ENCODE measurements around the gene KDM1B.

The KDM1B gene

DNA sequence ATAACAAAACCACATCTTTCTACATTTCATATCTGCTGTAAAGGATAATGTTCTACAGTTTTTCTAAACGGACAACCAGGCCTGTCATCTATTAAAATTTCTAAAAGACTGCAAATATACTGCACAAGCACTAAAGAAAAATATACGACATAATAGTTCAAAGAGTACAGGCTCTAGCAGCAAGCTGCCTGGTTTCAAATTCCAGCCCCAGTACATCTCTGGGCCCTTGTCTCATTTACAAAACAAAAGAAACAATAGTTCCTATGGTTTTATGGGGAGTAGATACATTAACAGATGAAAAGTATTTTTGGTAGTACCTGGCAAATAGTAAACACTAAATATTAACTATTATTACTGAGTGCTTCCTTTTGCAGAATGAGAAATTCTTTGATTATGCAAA is 85.0 kb downstream of the KDM1B start:
- Histone ChIP-seq H3K36me3 (ENCODE audit: control insufficient read depth, insufficient read depth, low read length) (peaks cover 17% of the 10 kb centered on the region), H3K4me3 (ENCODE audit: insufficient read depth, low read depth, low read length, poor library complexity, severe bottlenecking) (no peak overlapping the region), H3K9me3 (ENCODE audit: control insufficient read depth, low read length) (no peaks in the 10 kb centered on the region), H3K27ac (ENCODE audit: insufficient read depth, low read length, poor library complexity, severe bottlenecking) (no peak overlapping the region), H3K4me1 (ENCODE audit: control insufficient read depth, insufficient read depth, low read length, poor library complexity, severe bottlenecking) (peaks cover 3% of the 10 kb centered on the region), H3K27me3 (replicated peaks; ENCODE audit: control insufficient read depth, insufficient read depth, low read length, poor library complexity, severe bottlenecking) (no peaks in the 10 kb centered on the region)
- no peak for DNase-seq

DNA sequence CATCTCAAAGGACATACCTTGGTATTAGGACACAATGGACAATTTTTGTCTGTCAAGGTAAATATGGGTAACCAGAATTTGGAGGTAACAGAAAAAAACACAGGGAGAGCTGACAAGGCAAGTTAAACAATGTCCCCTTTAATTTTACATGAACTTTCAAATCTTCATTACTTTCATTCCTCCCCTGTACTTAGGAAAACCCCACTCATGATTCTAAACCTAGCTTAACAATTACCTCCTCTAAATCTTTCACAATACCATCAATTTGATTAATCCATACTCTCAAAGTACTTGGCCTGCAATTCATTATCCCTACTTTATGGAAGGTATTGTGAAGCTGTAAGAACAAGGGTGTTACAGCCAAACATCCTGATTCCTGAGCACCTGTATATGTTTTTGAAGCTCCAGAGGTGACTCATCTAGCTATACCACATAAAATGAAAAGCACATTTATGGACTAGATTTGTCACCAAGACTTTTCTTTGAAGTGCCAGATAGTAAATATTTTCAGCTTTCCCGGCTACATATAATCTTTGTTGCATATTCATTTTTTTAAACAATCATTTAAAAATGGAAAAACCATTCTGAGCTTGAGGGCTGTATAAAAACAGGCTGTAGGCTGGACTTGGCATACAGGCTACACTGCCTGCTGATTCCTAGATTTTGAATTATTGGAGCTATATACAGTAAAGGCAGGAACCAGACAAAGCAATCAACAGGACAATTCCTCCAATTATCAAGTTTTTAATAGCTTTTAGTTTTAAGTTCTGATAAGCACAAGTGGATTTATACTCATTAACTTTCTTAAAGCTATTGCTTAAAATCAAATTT is 86.2 kb downstream of the KDM1B start:
- H3K27ac ChIP-seq (ENCODE audit: insufficient read depth, low read length, poor library complexity, severe bottlenecking), result no peak overlapping the region
- H3K9me3 ChIP-seq (ENCODE audit: control insufficient read depth, low read length), result no peaks in the 10 kb centered on the region
- H3K36me3 ChIP-seq (ENCODE audit: control insufficient read depth, insufficient read depth, low read length), result peaks cover 20% of the 10 kb centered on the region
- no peak overlapping the region for H3K4me3 ChIP-seq (ENCODE audit: insufficient read depth, low read depth, low read length, poor library complexity, severe bottlenecking)
- DNase-seq, result no peak
- peaks cover 3% of the 10 kb centered on the region for H3K4me1 ChIP-seq (ENCODE audit: control insufficient read depth, insufficient read depth, low read length, poor library complexity, severe bottlenecking)
- H3K27me3 ChIP-seq (replicated peaks; ENCODE audit: control insufficient read depth, insufficient read depth, low read length, poor library complexity, severe bottlenecking), result no peaks in the 10 kb centered on the region

DNA sequence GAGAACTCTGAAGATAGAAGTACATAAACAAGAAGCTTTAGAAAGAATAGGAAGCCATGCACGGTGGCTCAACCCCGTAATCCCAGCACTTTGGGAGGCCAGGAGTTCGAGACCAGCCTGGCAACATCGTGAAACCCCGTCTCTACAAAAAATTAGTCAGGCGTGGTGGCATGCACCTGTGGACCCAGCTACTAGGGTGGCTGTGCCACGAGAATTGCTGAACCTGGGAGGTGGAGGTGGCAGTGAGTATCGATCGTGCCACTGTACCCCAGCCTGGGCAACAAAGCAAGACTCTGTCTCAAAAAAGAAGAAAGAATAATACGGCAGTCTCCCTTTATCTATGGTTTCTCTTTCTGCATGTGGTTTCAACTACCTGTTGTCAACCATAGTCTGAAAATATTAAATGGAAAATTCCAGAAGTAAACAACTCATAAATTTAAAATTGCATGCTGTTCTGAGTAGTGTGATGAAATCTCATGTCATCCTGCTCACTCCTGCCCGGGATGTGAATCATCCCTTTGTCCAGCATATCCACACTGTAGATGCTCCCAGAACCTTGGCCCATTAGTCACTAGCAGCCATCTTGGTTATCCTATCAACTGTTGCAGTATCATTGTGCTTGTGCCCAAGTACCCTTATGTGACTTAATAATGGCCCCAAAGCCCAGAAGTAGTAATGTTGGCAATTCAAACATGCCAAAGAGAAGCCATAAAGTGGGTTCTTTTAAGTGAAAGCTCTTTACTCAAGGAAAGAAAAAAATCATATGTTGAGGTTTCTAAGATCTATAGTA is 87.0 kb downstream of the KDM1B start:
- Histone ChIP-seq H3K4me1 (ENCODE audit: control insufficient read depth, insufficient read depth, low read length, poor library complexity, severe bottlenecking) (peaks cover 3% of the 10 kb centered on the region), H3K9me3 (ENCODE audit: control insufficient read depth, low read length) (no peaks in the 10 kb centered on the region), H3K27ac (ENCODE audit: insufficient read depth, low read length, poor library complexity, severe bottlenecking) (no peak overlapping the region), H3K36me3 (ENCODE audit: control insufficient read depth, insufficient read depth, low read length) (peaks cover 20% of the 10 kb centered on the region), H3K27me3 (replicated peaks; ENCODE audit: control insufficient read depth, insufficient read depth, low read length, poor library complexity, severe bottlenecking) (no peaks in the 10 kb centered on the region), H3K4me3 (ENCODE audit: insufficient read depth, low read depth, low read length, poor library complexity, severe bottlenecking) (no peak overlapping the region)
- no peak for DNase-seq

DNA sequence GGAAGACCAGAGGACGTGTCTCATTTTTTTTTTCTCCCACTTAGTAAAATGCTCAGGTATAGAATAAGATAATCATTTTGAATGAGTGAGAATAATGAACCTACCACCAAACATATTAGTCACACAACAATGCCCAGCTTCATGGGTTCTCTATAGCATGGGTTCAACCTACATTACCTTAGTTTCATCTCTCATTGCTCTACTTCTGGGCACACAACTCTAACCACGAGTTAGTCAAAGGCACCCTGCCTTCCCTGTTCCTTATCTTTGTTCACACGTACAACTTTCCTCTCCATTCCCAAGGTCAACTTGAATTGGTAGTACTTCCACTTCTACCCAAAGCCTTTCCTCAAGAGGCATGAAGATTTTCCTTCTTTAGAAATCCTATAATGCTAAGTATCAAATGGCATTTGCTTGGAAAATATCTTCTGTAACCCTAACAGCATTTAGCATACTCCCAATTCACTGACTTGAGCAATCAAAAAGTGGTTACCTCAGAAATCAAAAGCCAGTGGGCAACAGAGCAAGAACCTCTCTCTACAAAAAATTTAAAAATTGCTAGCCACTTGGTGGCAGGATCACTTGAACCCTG is 88.2 kb downstream of the KDM1B start:
- H3K9me3 ChIP-seq (ENCODE audit: control insufficient read depth, low read length), result no peaks in the 10 kb centered on the region
- H3K27ac ChIP-seq (ENCODE audit: insufficient read depth, low read length, poor library complexity, severe bottlenecking), result no peak overlapping the region
- H3K4me3 ChIP-seq (ENCODE audit: insufficient read depth, low read depth, low read length, poor library complexity, severe bottlenecking), result no peak overlapping the region
- DNase-seq, result no peak
- peaks cover 3% of the 10 kb centered on the region for H3K4me1 ChIP-seq (ENCODE audit: control insufficient read depth, insufficient read depth, low read length, poor library complexity, severe bottlenecking)
- H3K36me3 ChIP-seq (ENCODE audit: control insufficient read depth, insufficient read depth, low read length), result peaks cover 25% of the 10 kb centered on the region
- no peaks in the 10 kb centered on the region for H3K27me3 ChIP-seq (replicated peaks; ENCODE audit: control insufficient read depth, insufficient read depth, low read length, poor library complexity, severe bottlenecking)

- no peaks in the 10 kb centered on the region for H3K27me3 ChIP-seq (replicated peaks; ENCODE audit: control insufficient read depth, insufficient read depth, low read length, poor library complexity, severe bottlenecking)
- H3K9me3 ChIP-seq (ENCODE audit: control insufficient read depth, low read length), result no peaks in the 10 kb centered on the region
- no peak for DNase-seq
- no peak overlapping the region for H3K27ac ChIP-seq (ENCODE audit: insufficient read depth, low read length, poor library complexity, severe bottlenecking)
- H3K4me3 ChIP-seq (ENCODE audit: insufficient read depth, low read depth, low read length, poor library complexity, severe bottlenecking), result no peak overlapping the region
- H3K4me1 ChIP-seq (ENCODE audit: control insufficient read depth, insufficient read depth, low read length, poor library complexity, severe bottlenecking), result peaks cover 3% of the 10 kb centered on the region
- H3K36me3 ChIP-seq (ENCODE audit: control insufficient read depth, insufficient read depth, low read length), result peaks cover 33% of the 10 kb centered on the region
Measured at GRCh38 chr6:18244251-18244650, 89.0 kb downstream of the KDM1B start.

DNA sequence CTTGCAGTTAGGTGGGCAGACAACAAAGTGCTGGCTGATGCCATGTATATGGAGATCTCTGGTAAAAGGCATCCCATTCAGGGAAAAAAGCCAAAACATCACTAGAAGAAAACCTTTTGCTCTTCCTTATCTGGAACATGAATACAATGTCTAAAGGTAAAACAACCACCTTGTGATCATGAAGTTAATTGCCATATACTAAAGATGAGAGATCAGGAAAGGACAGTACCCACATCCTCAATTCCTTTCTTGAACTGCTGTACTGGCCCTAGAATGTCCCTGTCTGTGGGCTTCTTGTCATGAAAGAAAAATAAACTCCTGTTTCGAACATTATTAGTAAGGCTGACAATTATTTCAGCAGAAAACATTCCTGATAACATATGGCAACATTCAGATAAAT is 89.9 kb downstream of the KDM1B start:
- Histone ChIP-seq H3K27ac (ENCODE audit: insufficient read depth, low read length, poor library complexity, severe bottlenecking) (no peak overlapping the region), H3K36me3 (ENCODE audit: control insufficient read depth, insufficient read depth, low read length) (peaks cover 35% of the 10 kb centered on the region), H3K4me1 (ENCODE audit: control insufficient read depth, insufficient read depth, low read length, poor library complexity, severe bottlenecking) (peaks cover 3% of the 10 kb centered on the region), H3K4me3 (ENCODE audit: insufficient read depth, low read depth, low read length, poor library complexity, severe bottlenecking) (no peak overlapping the region), H3K9me3 (ENCODE audit: control insufficient read depth, low read length) (no peaks in the 10 kb centered on the region), H3K27me3 (replicated peaks; ENCODE audit: control insufficient read depth, insufficient read depth, low read length, poor library complexity, severe bottlenecking) (no peaks in the 10 kb centered on the region)
- DNase-seq, result no peak

DNA sequence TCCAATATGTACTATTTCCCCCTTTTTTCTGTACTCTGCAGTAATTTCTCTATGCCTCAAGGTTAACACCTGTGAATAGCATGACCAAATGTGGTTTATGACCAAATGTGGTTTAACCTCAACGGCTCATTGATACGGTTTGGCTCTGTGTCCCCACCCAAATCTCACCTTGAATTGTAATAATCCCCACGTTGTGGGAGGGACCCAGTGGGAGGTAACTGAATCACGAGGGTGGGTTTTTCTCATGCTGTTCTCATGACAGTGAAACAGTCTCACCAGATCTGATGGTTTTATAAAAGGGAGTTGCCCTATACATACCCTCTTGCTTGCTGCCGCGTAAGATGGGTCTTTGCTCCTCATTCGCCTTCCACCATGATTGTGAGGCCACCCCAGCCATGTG is 90.4 kb downstream of the KDM1B start:
- peaks cover 35% of the 10 kb centered on the region for H3K36me3 ChIP-seq (ENCODE audit: control insufficient read depth, insufficient read depth, low read length)
- H3K4me3 ChIP-seq (ENCODE audit: insufficient read depth, low read depth, low read length, poor library complexity, severe bottlenecking), result no peak overlapping the region
- H3K4me1 ChIP-seq (ENCODE audit: control insufficient read depth, insufficient read depth, low read length, poor library complexity, severe bottlenecking), result peaks cover 3% of the 10 kb centered on the region
- no peak overlapping the region for H3K27ac ChIP-seq (ENCODE audit: insufficient read depth, low read length, poor library complexity, severe bottlenecking)
- DNase-seq, result no peak
- no peaks in the 10 kb centered on the region for H3K9me3 ChIP-seq (ENCODE audit: control insufficient read depth, low read length)
- H3K27me3 ChIP-seq (replicated peaks; ENCODE audit: control insufficient read depth, insufficient read depth, low read length, poor library complexity, severe bottlenecking), result no peaks in the 10 kb centered on the region

DNA sequence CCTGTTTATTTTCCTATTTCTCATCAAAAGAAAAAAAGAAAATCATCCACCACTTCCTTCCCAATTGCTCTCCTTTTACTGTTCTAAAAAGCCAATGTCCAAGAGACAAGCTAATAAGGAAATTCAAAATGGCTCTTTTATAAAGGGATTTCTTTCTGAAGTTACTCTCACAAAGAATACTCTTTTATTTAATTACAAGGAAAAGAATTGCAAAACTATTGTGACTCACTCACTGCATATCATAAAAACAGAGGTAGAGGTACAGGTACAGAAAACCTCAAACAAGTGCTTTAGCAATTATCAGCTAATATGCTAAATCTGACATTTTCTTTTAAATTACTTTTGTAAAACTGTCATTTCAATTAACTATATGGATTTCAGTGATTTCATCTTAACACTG is 91.0 kb downstream of the KDM1B start:
- H3K4me1 ChIP-seq (ENCODE audit: control insufficient read depth, insufficient read depth, low read length, poor library complexity, severe bottlenecking), result peaks cover 3% of the 10 kb centered on the region
- no peak overlapping the region for H3K27ac ChIP-seq (ENCODE audit: insufficient read depth, low read length, poor library complexity, severe bottlenecking)
- no peak overlapping the region for H3K4me3 ChIP-seq (ENCODE audit: insufficient read depth, low read depth, low read length, poor library complexity, severe bottlenecking)
- no peaks in the 10 kb centered on the region for H3K27me3 ChIP-seq (replicated peaks; ENCODE audit: control insufficient read depth, insufficient read depth, low read length, poor library complexity, severe bottlenecking)
- no peaks in the 10 kb centered on the region for H3K9me3 ChIP-seq (ENCODE audit: control insufficient read depth, low read length)
- H3K36me3 ChIP-seq (ENCODE audit: control insufficient read depth, insufficient read depth, low read length), result peaks cover 35% of the 10 kb centered on the region
- no peak for DNase-seq

- Histone ChIP-seq H3K4me1 (ENCODE audit: control insufficient read depth, insufficient read depth, low read length, poor library complexity, severe bottlenecking) (peaks cover 3% of the 10 kb centered on the region), H3K27me3 (replicated peaks; ENCODE audit: control insufficient read depth, insufficient read depth, low read length, poor library complexity, severe bottlenecking) (no peaks in the 10 kb centered on the region), H3K27ac (ENCODE audit: insufficient read depth, low read length, poor library complexity, severe bottlenecking) (no peak overlapping the region), H3K4me3 (ENCODE audit: insufficient read depth, low read depth, low read length, poor library complexity, severe bottlenecking) (no peak overlapping the region), H3K36me3 (ENCODE audit: control insufficient read depth, insufficient read depth, low read length) (peaks cover 39% of the 10 kb centered on the region), H3K9me3 (ENCODE audit: control insufficient read depth, low read length) (no peaks in the 10 kb centered on the region)
- no peak for DNase-seq
Measured at GRCh38 chr6:18247002-18247401, 91.8 kb downstream of the KDM1B start.

- peaks cover 51% of the 10 kb centered on the region for H3K36me3 ChIP-seq (ENCODE audit: control insufficient read depth, insufficient read depth, low read length)
- no peak overlapping the region for H3K4me3 ChIP-seq (ENCODE audit: insufficient read depth, low read depth, low read length, poor library complexity, severe bottlenecking)
- H3K27ac ChIP-seq (ENCODE audit: insufficient read depth, low read length, poor library complexity, severe bottlenecking), result no peak overlapping the region
Measured at GRCh38 chr6:18248698-18249097, 93.5 kb downstream of the KDM1B start.

More at GRCh38 chr6:18248698-18249097, 93.5 kb downstream of the KDM1B start:
- H3K9me3 ChIP-seq (ENCODE audit: control insufficient read depth, low read length), result no peaks in the 10 kb centered on the region
- no peaks in the 10 kb centered on the region for H3K27me3 ChIP-seq (replicated peaks; ENCODE audit: control insufficient read depth, insufficient read depth, low read length, poor library complexity, severe bottlenecking)
- no peak for DNase-seq
- H3K4me1 ChIP-seq (ENCODE audit: control insufficient read depth, insufficient read depth, low read length, poor library complexity, severe bottlenecking), result no peaks in the 10 kb centered on the region
